ENCODE measurements around the gene TAMM41.
"Not testable (repeated sequence)": the region's sequence is repeated elsewhere in the genome, so short reads cannot be mapped to it uniquely, and the experiment has no call there.

Gene TAMM41

GRCh38 chr3:11846281-11847266 lies at the start of gene TAMM41:
Gene TAMM41 (minus strand): TSS chr3:11846885. CDS start chr3:11846636, 249 bp downstream.
- DNase-seq (ENCODE audit: low read depth in 2 of 2), result peak; percentile 86 to 88

GRCh38 chr3:11878837-11879236 lies 32.2 kb upstream of the TAMM41 start:
- no peak for DNase-seq (ENCODE audit: low read depth in 2 of 2)

- DNase-seq (ENCODE audit: low read depth in 2 of 2), result not testable (repeated sequence)
Observed at GRCh38 chr3:11874707-11875106, 28.0 kb upstream of the TAMM41 start.

GRCh38 chr3:11863739-11864138 lies 17.1 kb upstream of the TAMM41 start:
- not testable (repeated sequence) for DNase-seq (ENCODE audit: low read depth in 2 of 2)

- not testable (repeated sequence) for DNase-seq (ENCODE audit: low read depth in 2 of 2)
Observed at GRCh38 chr3:11862584-11862983, 15.9 kb upstream of the TAMM41 start.

- DNase-seq (ENCODE audit: low read depth in 2 of 2), result not testable (repeated sequence)
Observed at GRCh38 chr3:11862145-11862544, 15.5 kb upstream of the TAMM41 start.

- not testable (repeated sequence) for DNase-seq (ENCODE audit: low read depth in 2 of 2)
Observed at GRCh38 chr3:11860213-11860612, 13.5 kb upstream of the TAMM41 start.

GRCh38 chr3:11853450-11853849 lies 6.8 kb upstream of the TAMM41 start:
- no peak for DNase-seq (ENCODE audit: low read depth in 2 of 2)

GRCh38 chr3:11850003-11850402 lies 3.3 kb upstream of the TAMM41 start:
- no peak for DNase-seq (ENCODE audit: low read depth in 2 of 2)

- no peak for DNase-seq (ENCODE audit: low read depth in 2 of 2)
Observed at GRCh38 chr3:11847607-11848006, 922 bp upstream of the TAMM41 start.

GRCh38 chr3:11845651-11846050 lies 1.0 kb downstream of the TAMM41 start:
- DNase-seq (ENCODE audit: low read depth in 2 of 2), result no peak

- no peak for DNase-seq (ENCODE audit: low read depth in 2 of 2)
Observed at GRCh38 chr3:11844891-11845290, 1.8 kb downstream of the TAMM41 start.

- DNase-seq (ENCODE audit: low read depth in 2 of 2), result no peak
Observed at GRCh38 chr3:11835028-11835639, 11.6 kb downstream of the TAMM41 start.

- DNase-seq (ENCODE audit: low read depth in 2 of 2), result no peak
Observed at GRCh38 chr3:11832981-11833905, 13.4 kb downstream of the TAMM41 start.

- no peak for DNase-seq (ENCODE audit: low read depth in 2 of 2)
Observed at GRCh38 chr3:11829416-11829815, 17.3 kb downstream of the TAMM41 start.

GRCh38 chr3:11826628-11827265 lies 19.9 kb downstream of the TAMM41 start:
- DNase-seq (ENCODE audit: low read depth in 2 of 2), result no peak

GRCh38 chr3:11825301-11825700 lies 21.4 kb downstream of the TAMM41 start:
- no peak for DNase-seq (ENCODE audit: low read depth in 2 of 2)

GRCh38 chr3:11820531-11821041 lies 26.1 kb downstream of the TAMM41 start:
- DNase-seq (ENCODE audit: low read depth in 2 of 2), result no peak

GRCh38 chr3:11819146-11819689 lies 27.5 kb downstream of the TAMM41 start:
- DNase-seq (ENCODE audit: low read depth in 2 of 2), result no peak

GRCh38 chr3:11818033-11818432 lies 28.7 kb downstream of the TAMM41 start:
- no peak for DNase-seq (ENCODE audit: low read depth in 2 of 2)

- no peak for DNase-seq (ENCODE audit: low read depth in 2 of 2)
Observed at GRCh38 chr3:11815111-11815510, 31.6 kb downstream of the TAMM41 start.

Data from stimulated activated CD4-positive, alpha-beta T cell treated with anti-CD3 and anti-CD28 coated beads, Interleukin-12 subunit alpha, Interleukin-12 subunit beta, amount 100 ng/mL, for 24 hours (primary cell).